ENCODE results near the gene TTF1. TPM values are rescaled to one million over a fixed set of nuclear protein-coding genes. Genes with fewer than 3 reads are reported as not detected.
"Not testable (repeated sequence)": the region's sequence is repeated elsewhere in the genome, so short reads cannot be mapped to it uniquely, and the experiment has no call there.

The TTF1 gene
- total RNA-seq, 2 experiments from 2014 or later = 31.0 to 33.7 TPM

- ChIA-PET POLR2A (no interaction called here), CTCF (no interaction called here)
- Mint-ChIP-seq H3K27me3 (no peaks in the 10 kb centered on the region), H3K36me3 (peaks cover 28% of the 10 kb centered on the region), H3K9me3 (no peaks in the 10 kb centered on the region), H3K27ac (peak overlapping the region; percentile 21), H3K4me3 (no peak overlapping the region), H3K4me1 (ENCODE audit: low read depth) (peaks cover 23% of the 10 kb centered on the region)
- no peak for DNase-seq
- intact Hi-C loops (cut with micrococcal nuclease) = no loop called here
Measured at GRCh38 chr9:132381966-132382541, 24.6 kb downstream of the TTF1 start.

- POLR2A ChIA-PET; DNase-seq; CTCF ChIA-PET; H3K4me3 Mint-ChIP-seq; intact Hi-C loops (cut with micrococcal nuclease); H3K27me3 Mint-ChIP-seq; H3K27ac Mint-ChIP-seq; H3K9me3 Mint-ChIP-seq: not testable (repeated sequence)
- Mint-ChIP-seq H3K36me3 (peaks cover 25% of the 10 kb centered on the region), H3K4me1 (ENCODE audit: low read depth) (peaks cover 20% of the 10 kb centered on the region)
Measured at GRCh38 chr9:132378416-132378815, 28.2 kb downstream of the TTF1 start.

GRCh38 chr9:132377769-132378168 lies 28.9 kb downstream of the TTF1 start:
- CTCF ChIA-PET; DNase-seq; H3K27me3 Mint-ChIP-seq; H3K27ac Mint-ChIP-seq; H3K9me3 Mint-ChIP-seq; POLR2A ChIA-PET; H3K4me3 Mint-ChIP-seq; intact Hi-C loops (cut with micrococcal nuclease): not testable (repeated sequence)
- H3K36me3 Mint-ChIP-seq = peaks cover 21% of the 10 kb centered on the region
- H3K4me1 Mint-ChIP-seq (ENCODE audit: low read depth) = peaks cover 19% of the 10 kb centered on the region

- intact Hi-C loops (cut with micrococcal nuclease) = loop anchor here (1.0 kb wide), 1 partner anchor 22 kb away; no protein-coding TSS in a partner anchor
- Mint-ChIP-seq H3K27ac (peak overlapping the region; percentile 6), H3K4me3 (no peak overlapping the region), H3K27me3 (no peaks in the 10 kb centered on the region), H3K4me1 (ENCODE audit: low read depth) (peaks cover 15% of the 10 kb centered on the region), H3K36me3 (peaks cover 17% of the 10 kb centered on the region), H3K9me3 (no peaks in the 10 kb centered on the region)
- DNase-seq = no peak
- ChIA-PET CTCF (interaction anchor here (1.1 kb wide), 1 partner anchor 113 kb away, joined by 4 read pairs; no protein-coding TSS in a partner anchor), POLR2A (interaction anchor here (0.6 to 1.1 kb wide), 4 partner anchors 18 to 268 kb away, joined by 3 to 5 read pairs (median 4); partner anchors contain the start of gene SETX)
Measured at GRCh38 chr9:132372177-132373095, 34.2 kb downstream of the TTF1 start.

GRCh38 chr9:132370592-132370991 lies 36.0 kb downstream of the TTF1 start:
- H3K9me3 Mint-ChIP-seq = no peaks in the 10 kb centered on the region
- intact Hi-C loops (cut with micrococcal nuclease) = no loop called here

GRCh38 chr9:132369421-132369820 lies 37.2 kb downstream of the TTF1 start:
- ChIA-PET POLR2A (interaction anchor here (0.5 kb wide), 1 partner anchor 35 kb away, joined by 3 read pairs; no protein-coding TSS in a partner anchor), CTCF (no interaction called here)
- Mint-ChIP-seq H3K36me3 (peaks cover 2% of the 10 kb centered on the region), H3K27me3 (no peaks in the 10 kb centered on the region), H3K27ac (no peak overlapping the region), H3K9me3 (no peaks in the 10 kb centered on the region), H3K4me1 (ENCODE audit: low read depth) (peaks cover 15% of the 10 kb centered on the region), H3K4me3 (no peak overlapping the region)
- intact Hi-C loops (cut with micrococcal nuclease) = no loop called here
- DNase-seq = no peak

More at GRCh38 chr9:132370592-132370991, 36.0 kb downstream of the TTF1 start:
- no peak overlapping the region for H3K4me3 Mint-ChIP-seq
- no peak overlapping the region for H3K27ac Mint-ChIP-seq
- H3K4me1 Mint-ChIP-seq (ENCODE audit: low read depth) = peaks cover 15% of the 10 kb centered on the region
- H3K36me3 Mint-ChIP-seq = peaks cover 9% of the 10 kb centered on the region
- no peaks in the 10 kb centered on the region for H3K27me3 Mint-ChIP-seq
- CTCF ChIA-PET = interaction anchor here (0.6 kb wide), 1 partner anchor 44 kb away, joined by 5 read pairs; no protein-coding TSS in a partner anchor
- POLR2A ChIA-PET = no interaction called here
- no peak for DNase-seq

GRCh38 chr9:132367613-132368313 lies 38.9 kb downstream of the TTF1 start:
- Mint-ChIP-seq H3K36me3 (peaks cover 1% of the 10 kb centered on the region), H3K27me3 (no peaks in the 10 kb centered on the region), H3K9me3 (no peaks in the 10 kb centered on the region), H3K4me3 (no peak overlapping the region), H3K27ac (no peak overlapping the region), H3K4me1 (ENCODE audit: low read depth) (peaks cover 6% of the 10 kb centered on the region)
- CTCF ChIA-PET = interaction anchor here (0.8 kb wide), 1 partner anchor 107 kb away, joined by 3 read pairs; no protein-coding TSS in a partner anchor
- intact Hi-C loops (cut with micrococcal nuclease) = no loop called here
- no peak for DNase-seq
- POLR2A ChIA-PET = no interaction called here

GRCh38 chr9:132366481-132366880 lies 40.2 kb downstream of the TTF1 start:
- no peak for DNase-seq
- Mint-ChIP-seq H3K27ac (no peak overlapping the region), H3K27me3 (no peaks in the 10 kb centered on the region), H3K36me3 (peaks cover 1% of the 10 kb centered on the region), H3K4me3 (no peak overlapping the region), H3K4me1 (ENCODE audit: low read depth) (no peaks in the 10 kb centered on the region), H3K9me3 (no peaks in the 10 kb centered on the region)
- ChIA-PET POLR2A (no interaction called here), CTCF (no interaction called here)
- intact Hi-C loops (cut with micrococcal nuclease) = no loop called here

GRCh38 chr9:132365986-132366385 lies 40.7 kb downstream of the TTF1 start:
- CTCF ChIA-PET = no interaction called here

GRCh38 chr9:132364068-132364467 lies 42.6 kb downstream of the TTF1 start:
- H3K9me3 Mint-ChIP-seq = no peaks in the 10 kb centered on the region
- no peaks in the 10 kb centered on the region for H3K36me3 Mint-ChIP-seq
- H3K4me1 Mint-ChIP-seq (ENCODE audit: low read depth) = no peaks in the 10 kb centered on the region
- ChIA-PET POLR2A (no interaction called here), CTCF (no interaction called here)
- no peak for DNase-seq
- H3K4me3 Mint-ChIP-seq = no peak overlapping the region
- intact Hi-C loops (cut with micrococcal nuclease) = no loop called here
- H3K27me3 Mint-ChIP-seq = no peaks in the 10 kb centered on the region
- no peak overlapping the region for H3K27ac Mint-ChIP-seq

More at GRCh38 chr9:132365986-132366385, 40.7 kb downstream of the TTF1 start:
- DNase-seq = no peak
- POLR2A ChIA-PET = no interaction called here
- no peak overlapping the region for H3K27ac Mint-ChIP-seq
- no peaks in the 10 kb centered on the region for H3K4me1 Mint-ChIP-seq (ENCODE audit: low read depth)
- no peak overlapping the region for H3K4me3 Mint-ChIP-seq
- no peaks in the 10 kb centered on the region for H3K27me3 Mint-ChIP-seq
- no peaks in the 10 kb centered on the region for H3K9me3 Mint-ChIP-seq
- intact Hi-C loops (cut with micrococcal nuclease) = no loop called here
- H3K36me3 Mint-ChIP-seq = no peaks in the 10 kb centered on the region

- intact Hi-C loops (cut with micrococcal nuclease) = loop anchor here (10.0 kb wide), 3 partner anchors 623 to 1663 kb away; partner anchors contain the start of gene EXOSC2
- H3K27me3 Mint-ChIP-seq = no peaks in the 10 kb centered on the region
- H3K9me3 Mint-ChIP-seq = no peaks in the 10 kb centered on the region
- POLR2A ChIA-PET = no interaction called here
- peaks cover 16% of the 10 kb centered on the region for H3K36me3 Mint-ChIP-seq
- H3K4me3 Mint-ChIP-seq = no peak overlapping the region
- H3K4me1 Mint-ChIP-seq (ENCODE audit: low read depth) = peaks cover 14% of the 10 kb centered on the region
- CTCF ChIA-PET = no interaction called here
- DNase-seq = no peak
- no peak overlapping the region for H3K27ac Mint-ChIP-seq
Measured at GRCh38 chr9:132357764-132358163, 48.9 kb downstream of the TTF1 start.

- Mint-ChIP-seq H3K36me3 (peaks cover 28% of the 10 kb centered on the region), H3K4me3 (no peak overlapping the region), H3K27ac (peak overlapping the region; percentile 33), H3K27me3 (no peaks in the 10 kb centered on the region), H3K9me3 (no peaks in the 10 kb centered on the region), H3K4me1 (ENCODE audit: low read depth) (peaks cover 27% of the 10 kb centered on the region)
- ChIA-PET CTCF (no interaction called here), POLR2A (no interaction called here)
- intact Hi-C loops (cut with micrococcal nuclease) = loop anchor here (10.0 kb wide), 3 partner anchors 622 to 1662 kb away; partner anchors contain the start of gene EXOSC2
- DNase-seq = no peak
Measured at GRCh38 chr9:132356324-132356924, 50.2 kb downstream of the TTF1 start.

Data from activated CD4-positive, alpha-beta memory T cell treated with anti-CD3 and anti-CD28 coated beads for 36 hours (primary cell).